Brain pericyte (primary cell): ENCODE results near the gene CSF1R.

Experiments used
- DNase-seq: peaks from one replicate; pipeline ENCODE4 v3.0.0-alpha.2; 2012; ENCODE audit warnings: low read depth, low spot score

CSF1R gene

GRCh38 chr5:150069672-150070627 is 16.4 kb downstream of the CSF1R start:
- DNase-seq: no peak

- no peak for DNase-seq
These were observed 17.3 kb downstream of the CSF1R start for GRCh38 chr5:150068961-150069645.

DNA sequence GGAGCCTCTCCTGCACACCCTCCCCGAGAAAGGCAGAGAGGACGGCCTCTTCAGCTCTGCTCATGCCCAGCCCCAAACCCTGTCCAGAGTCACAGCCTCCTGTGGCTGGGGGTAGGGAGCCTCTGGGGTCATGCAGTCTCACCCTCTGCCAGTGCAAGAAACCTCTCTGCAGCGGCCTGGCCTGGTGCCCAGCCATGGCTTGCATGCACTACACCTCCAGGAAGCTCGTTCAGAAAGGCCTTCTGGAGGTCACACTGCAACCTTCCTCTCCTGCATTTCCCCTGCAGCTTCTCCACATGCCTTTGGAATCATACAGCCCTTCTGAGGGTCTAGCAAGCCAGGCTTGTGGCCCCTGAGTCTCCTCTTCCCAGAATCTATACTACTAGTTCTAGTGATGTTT is 17.9 kb downstream of the CSF1R start:
- DNase-seq: no peak

GRCh38 chr5:150068071-150068470 is 18.3 kb downstream of the CSF1R start:
- no peak for DNase-seq

DNA sequence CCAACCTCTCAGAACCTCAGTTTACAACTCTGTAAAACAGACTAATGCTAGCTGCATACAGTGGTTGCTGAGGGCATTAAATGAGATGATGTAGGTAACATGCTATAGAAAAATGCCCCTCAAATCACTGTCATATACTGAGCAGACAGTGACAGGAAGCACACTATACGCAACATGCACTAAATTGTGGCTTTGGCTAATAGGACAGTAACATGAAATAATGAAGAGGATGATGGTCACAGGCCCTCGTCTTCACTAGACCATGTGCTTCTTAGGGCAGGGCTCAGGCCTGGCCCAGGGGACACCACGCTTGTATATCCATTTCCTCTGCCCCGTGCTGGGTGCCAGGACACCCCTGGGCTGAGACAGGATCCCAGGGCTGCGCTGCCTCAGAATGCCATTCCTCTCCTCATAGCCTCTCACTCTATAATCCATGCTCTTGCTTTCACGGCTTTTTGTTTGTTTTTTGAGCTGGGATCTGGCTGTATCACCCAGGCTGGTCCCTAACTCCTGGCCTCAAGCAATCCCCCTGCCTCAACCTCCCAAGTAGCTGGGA is 18.9 kb downstream of the CSF1R start:
- no peak for DNase-seq

- no peak for DNase-seq
These were observed 19.4 kb downstream of the CSF1R start for GRCh38 chr5:150066901-150067396.

- DNase-seq: no peak
These were observed 19.9 kb downstream of the CSF1R start for GRCh38 chr5:150066436-150066835.

GRCh38 chr5:150065886-150066285 is 20.5 kb downstream of the CSF1R start:
- no peak for DNase-seq

GRCh38 chr5:150065346-150065745 is 21.0 kb downstream of the CSF1R start:
- no peak for DNase-seq

DNA sequence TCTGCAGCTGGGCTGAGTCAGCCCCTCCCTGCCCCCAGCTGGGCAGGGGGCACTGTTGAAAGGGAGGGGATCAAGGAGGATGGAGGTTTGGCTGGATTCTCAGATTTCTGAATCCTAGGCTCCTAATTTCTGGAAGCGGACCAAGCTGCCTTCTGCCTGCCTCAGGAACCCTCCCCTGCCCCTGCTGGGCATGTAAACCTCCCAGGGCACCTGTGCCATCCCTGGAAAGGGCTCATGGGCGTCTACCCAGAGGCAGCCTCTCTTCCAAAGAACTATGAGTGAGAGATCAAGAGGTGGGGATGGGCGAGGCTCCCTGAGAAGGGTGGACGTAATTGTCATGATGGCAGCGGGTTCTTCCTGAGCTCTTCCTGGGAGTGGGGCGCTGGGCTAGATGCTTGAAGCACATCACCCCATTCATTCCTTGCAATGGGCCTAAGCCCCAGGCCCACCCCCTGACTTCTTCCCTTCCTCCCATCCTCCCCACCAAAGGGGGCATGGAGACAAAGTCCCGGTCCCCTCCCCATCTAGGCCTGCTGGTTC is 21.6 kb downstream of the CSF1R start:
- DNase-seq: no peak

DNA sequence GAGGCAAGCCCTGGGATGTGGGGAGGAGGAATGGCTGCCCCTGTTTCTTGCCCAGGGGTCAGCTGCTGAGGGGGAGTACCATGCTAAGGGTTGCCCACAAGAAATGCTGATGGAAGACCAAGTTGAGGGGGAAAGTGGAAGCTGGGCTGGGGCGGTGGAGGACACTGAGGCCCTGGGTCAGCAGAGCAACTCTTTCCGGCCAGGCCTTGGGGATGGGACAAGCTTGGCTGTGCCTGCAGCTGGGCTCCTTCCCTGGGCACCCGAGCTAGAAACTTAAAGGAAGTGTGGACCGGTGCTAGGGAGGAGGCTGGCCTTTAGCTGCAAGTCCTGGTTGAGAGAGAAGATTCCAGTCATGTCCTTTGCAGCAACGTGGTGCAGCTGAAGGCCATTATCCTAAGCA is 22.7 kb downstream of the CSF1R start:
- no peak for DNase-seq

- no peak for DNase-seq
These were observed 24.0 kb downstream of the CSF1R start for GRCh38 chr5:150062216-150062922.

DNA sequence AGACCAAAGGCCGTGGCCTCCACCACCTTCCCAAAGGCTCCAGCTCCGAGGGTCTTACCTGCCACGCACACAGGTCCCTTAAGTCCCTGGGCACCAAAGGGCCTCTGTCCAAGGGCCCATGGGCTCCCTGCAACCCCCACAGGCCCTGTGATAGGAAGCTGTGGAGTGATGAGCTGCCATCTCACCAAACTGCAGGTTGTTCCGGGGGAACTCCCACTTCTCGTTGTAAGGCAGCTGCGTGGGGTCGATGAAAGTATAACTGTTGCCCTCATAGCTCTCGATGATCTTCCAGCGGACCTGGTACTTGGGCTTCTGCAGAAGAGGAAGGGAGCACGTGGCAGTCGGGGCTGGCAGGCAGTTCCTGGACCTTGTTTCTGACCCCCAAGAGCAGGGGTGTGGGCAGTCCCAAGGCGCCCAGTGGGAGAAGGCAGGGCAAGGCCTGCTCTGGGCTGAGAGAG is 24.8 kb downstream of the CSF1R start:
- no peak for DNase-seq

- no peak for DNase-seq
These were observed 25.9 kb downstream of the CSF1R start for GRCh38 chr5:150060471-150060870.

GRCh38 chr5:150059623-150060022 is 26.7 kb downstream of the CSF1R start:
- DNase-seq: no peak

DNA sequence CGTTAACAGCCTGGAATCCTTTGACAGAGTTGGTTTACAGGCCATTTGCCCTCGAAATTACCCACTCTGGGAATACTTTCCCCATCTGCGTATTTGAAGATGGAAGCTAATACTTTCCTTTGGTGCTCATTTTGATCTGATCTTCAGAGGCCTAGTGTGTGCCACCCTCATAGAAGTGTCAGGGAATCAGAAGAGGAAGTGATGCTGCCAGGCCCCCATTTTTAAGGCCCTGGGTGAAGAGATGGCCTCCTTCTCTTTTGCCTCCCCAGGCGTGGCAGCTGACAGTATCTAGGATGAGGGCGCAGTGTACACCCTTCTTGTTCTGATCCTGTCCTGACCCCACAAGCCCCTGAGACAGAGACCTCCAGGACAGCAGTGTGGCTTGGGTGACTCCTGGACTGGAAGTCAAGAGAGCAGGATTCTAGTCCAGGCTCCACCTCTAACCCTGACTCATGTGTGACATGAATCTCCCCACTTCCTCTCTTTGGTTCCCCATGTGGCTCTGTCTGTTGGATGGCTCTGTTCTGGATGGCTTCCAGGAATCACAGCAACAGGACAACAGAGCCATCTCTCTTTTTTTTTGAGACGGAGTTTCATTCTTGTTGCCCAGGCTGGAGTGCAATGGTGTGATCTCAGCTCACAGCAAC is 27.8 kb downstream of the CSF1R start:
- no peak for DNase-seq

- DNase-seq: no peak
These were observed 28.4 kb downstream of the CSF1R start for GRCh38 chr5:150057996-150058395.

DNA sequence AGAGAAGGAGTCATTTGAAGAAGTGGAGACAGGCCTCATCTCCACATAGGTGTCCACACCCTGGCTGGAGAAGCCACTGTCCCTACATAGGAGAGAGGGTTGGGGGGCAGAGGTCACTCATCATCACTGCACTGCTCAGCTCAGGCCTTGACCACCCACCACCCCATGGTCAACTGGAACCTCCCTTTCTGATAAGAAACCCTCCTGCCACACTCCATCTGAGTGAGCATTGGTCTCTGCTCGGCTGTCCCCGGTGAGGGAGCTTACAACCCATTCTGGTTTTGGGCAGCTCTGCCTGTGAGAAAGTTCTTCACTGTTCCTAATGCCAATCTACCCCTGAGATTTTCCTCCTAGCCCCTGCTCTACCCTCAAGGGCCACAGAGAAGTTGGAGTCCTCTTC is 28.8 kb downstream of the CSF1R start:
- no peak for DNase-seq

DNA sequence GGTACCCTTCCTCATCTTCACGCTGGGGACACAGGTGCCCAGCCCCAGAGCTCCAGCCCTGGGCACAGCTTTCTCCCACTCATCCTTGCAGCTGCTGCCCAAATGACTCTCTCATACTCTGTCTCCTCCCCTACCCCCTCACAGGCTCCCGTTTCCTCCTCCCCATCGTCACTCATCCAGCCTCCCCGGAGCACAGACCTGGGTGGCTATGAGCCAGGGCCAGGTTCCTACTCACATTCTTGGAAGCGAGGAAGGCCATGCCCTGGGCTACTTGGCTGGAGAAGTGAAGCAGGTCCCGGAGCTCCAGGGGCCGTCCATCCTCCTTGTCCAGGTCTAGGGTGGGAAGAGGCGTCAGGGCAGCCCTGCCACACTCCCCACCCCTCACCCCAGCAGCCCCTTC is 29.3 kb downstream of the CSF1R start:
- no peak for DNase-seq

DNA sequence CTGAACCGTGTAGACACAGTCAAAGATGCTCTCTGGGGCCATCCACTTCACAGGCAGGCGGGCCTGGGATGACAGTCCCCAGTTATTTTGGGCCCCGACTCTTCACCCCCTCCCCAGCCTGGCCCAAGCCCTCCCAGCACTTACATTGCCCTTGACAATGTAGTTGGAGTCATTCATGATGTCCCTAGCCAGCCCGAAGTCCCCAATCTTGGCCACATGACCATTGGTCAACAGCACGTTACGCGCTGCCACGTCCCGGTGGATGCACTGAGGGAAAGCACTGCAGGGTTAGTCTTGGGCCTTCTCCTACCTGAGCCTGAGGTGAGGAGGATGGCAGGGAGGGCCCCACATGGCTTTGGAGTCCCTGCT is 30.3 kb downstream of the CSF1R start:
- DNase-seq: no peak
